Stomach smooth muscle (tissue), 2 donors: Measurements from ENCODE around the gene PRSS53.
A peak's percentile ranks its signal among the peaks of the same experiment; 100 is the strongest.

ENCODE experiments used
- H3K27ac ChIP-seq: one replicate; pipeline ENCODE4 v1.7.0; 2013; ENCODE audit warnings: mild to moderate bottlenecking, low read length, inconsistent platforms
- H3K27me3 ChIP-seq, 2 donors: one replicate each; pipeline ENCODE4 v1.7.0; 2013; ENCODE audit warnings: low read length in 2 of 2; ENCODE audit not compliant: insufficient read depth in 2 of 2, control insufficient read depth in 1 of 2
- H3K36me3 ChIP-seq, 2 donors: one replicate each; pipeline ENCODE4 v1.7.0; 2013; ENCODE audit warnings: low read length in 2 of 2; ENCODE audit not compliant: control insufficient read depth in 2 of 2, insufficient read depth in 2 of 2
- H3K4me1 ChIP-seq: one replicate; pipeline ENCODE4 v1.7.0; 2013; ENCODE audit warnings: low read length; ENCODE audit not compliant: control insufficient read depth, insufficient read depth
- H3K4me3 ChIP-seq, 2 donors: one replicate each; pipeline ENCODE4 v1.7.0; 2013; ENCODE audit warnings: low read length in 2 of 2
- H3K9ac ChIP-seq, 2 donors: one replicate each; pipeline ENCODE4 v1.7.0; 2013; ENCODE audit warnings: low read length in 2 of 2, mild to moderate bottlenecking in 1 of 2
- H3K9me3 ChIP-seq, 2 donors: one replicate each; pipeline ENCODE4 v1.7.0; 2013; ENCODE audit warnings: low read length in 2 of 2; ENCODE audit not compliant: control insufficient read depth in 2 of 2
- donor health status: healthy.
- donor health status: Pancreatic carcinoma.

PRSS53 gene

GRCh38 chr16:31131416-31131815 is 42.7 kb upstream of the PRSS53 start:
- H3K27ac ChIP-seq = no peak overlapping the region
- H3K27me3 ChIP-seq = peaks cover 12 to 14% of the 10 kb centered on the region in 2 donors
- H3K9me3 ChIP-seq = no peaks in the 10 kb centered on the region
- no peak overlapping the region for H3K9ac ChIP-seq
- peaks cover 6% of the 10 kb centered on the region for H3K4me1 ChIP-seq
- H3K36me3 ChIP-seq = peaks cover 39 to 46% of the 10 kb centered on the region in 2 donors
- no peak overlapping the region for H3K4me3 ChIP-seq

DNA sequence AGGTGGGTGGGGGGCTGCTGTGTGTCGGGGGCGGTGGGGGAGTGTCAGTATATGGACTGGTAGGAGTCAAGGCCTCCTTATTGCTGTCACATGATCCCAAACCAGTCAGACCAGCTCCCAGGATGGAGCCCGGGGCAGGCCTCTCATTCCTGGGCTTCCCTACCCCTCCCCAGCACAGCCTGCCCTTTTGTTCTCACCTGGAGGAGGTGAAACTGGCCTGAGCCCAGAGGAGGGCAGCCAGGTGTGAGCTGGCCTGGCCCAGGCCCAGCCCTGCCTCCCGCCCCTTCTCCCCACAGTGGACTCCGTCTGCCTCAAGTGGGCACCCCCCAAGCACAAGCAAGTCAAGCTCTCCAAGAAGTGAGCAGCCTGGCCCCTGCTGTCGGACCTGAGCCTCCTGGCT is 42.2 kb upstream of the PRSS53 start:
- no peak overlapping the region for H3K9ac ChIP-seq
- peaks cover 6% of the 10 kb centered on the region for H3K4me1 ChIP-seq
- H3K27me3 ChIP-seq = peaks cover 10 to 12% of the 10 kb centered on the region in 2 donors
- no peaks in the 10 kb centered on the region for H3K9me3 ChIP-seq
- no peak overlapping the region for H3K4me3 ChIP-seq
- H3K27ac ChIP-seq = no peak overlapping the region
- H3K36me3 ChIP-seq = peaks cover 39 to 47% of the 10 kb centered on the region in 2 donors

DNA sequence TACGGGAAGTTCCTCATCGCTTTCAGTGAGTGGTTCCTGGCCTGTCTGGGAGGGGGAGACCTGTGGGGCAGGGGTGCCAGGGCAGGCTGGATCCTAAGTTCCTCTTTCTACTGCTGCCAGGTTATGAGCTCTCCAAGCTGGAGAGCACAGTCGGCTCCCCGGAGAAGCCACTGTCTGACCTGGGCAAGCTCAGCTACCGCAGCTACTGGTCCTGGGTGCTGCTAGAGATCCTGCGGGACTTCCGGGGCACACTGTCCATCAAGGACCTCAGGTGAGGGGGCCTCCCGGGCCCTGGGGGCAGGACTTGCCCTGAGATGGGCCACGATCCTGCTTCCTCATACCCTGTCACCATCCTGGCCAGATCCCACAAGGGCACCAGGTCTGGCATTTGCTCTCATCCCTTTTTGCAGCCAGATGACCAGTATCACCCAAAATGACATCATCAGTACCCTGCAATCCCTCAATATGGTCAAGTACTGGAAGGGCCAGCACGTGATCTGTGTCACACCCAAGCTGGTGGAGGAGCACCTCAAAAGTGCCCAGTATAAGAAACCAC is 41.7 kb upstream of the PRSS53 start:
- H3K27me3 ChIP-seq = peaks cover 5 to 8% of the 10 kb centered on the region in 2 donors
- no peaks in the 10 kb centered on the region for H3K9me3 ChIP-seq
- peaks cover 6% of the 10 kb centered on the region for H3K4me1 ChIP-seq
- no peak overlapping the region for H3K4me3 ChIP-seq
- no peak overlapping the region for H3K9ac ChIP-seq
- H3K27ac ChIP-seq = no peak overlapping the region
- peaks cover 39 to 47% of the 10 kb centered on the region in 2 donors for H3K36me3 ChIP-seq

DNA sequence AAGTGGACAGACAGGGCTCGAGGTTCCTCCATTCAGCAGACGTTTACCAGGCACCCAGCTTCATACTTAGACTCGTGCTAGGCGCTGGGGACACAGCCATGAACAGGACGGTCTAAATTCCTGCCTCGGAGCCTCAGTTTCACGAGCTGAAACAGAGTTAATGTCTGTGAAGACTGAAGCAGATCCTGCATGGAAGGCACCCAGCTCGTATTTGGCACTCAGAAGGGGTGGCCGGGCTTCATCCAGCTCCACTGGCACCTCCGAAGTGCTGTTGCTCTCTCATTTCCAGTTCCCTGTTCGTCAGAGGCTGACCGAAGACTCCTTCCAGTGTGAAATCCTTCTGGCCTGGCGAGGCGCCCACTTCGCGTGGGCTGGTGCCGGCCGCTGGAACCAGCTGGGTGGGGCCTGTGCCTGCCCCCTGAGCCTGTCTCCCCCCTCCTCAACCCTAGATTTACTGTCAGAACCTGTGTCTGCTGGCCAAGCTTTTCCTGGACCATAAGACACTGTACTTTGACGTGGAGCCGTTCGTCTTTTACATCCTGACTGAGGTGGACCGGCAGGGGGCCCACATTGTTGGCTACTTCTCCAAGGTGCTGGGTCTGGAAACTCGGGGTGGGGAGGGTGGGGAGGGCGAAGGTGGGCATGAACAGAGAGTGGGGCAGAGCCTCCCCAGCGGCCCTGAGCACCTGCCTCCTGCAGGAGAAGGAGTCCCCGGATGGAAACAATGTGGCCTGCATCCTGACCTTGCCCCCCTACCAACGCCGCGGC is 41.0 kb upstream of the PRSS53 start:
- Histone ChIP-seq H3K9ac (peak overlapping the region in 1 of 2 donors; percentile 13), H3K4me1 (peaks cover 6% of the 10 kb centered on the region), H3K9me3 (no peaks in the 10 kb centered on the region), H3K27ac (no peak overlapping the region), H3K36me3 (peaks cover 39 to 47% of the 10 kb centered on the region in 2 donors), H3K27me3 (peaks cover 0 to under 1% of the 10 kb centered on the region in 2 donors), H3K4me3 (no peak overlapping the region)

GRCh38 chr16:31128711-31129567 is 40.2 kb upstream of the PRSS53 start:
- H3K36me3 ChIP-seq = peaks cover 43 to 49% of the 10 kb centered on the region in 2 donors
- H3K4me1 ChIP-seq = peaks cover 6% of the 10 kb centered on the region
- no peaks in the 10 kb centered on the region for H3K9me3 ChIP-seq
- H3K4me3 ChIP-seq = no peak overlapping the region
- H3K27me3 ChIP-seq = no peaks in the 10 kb centered on the region
- no peak overlapping the region for H3K27ac ChIP-seq
- peak overlapping the region in 1 of 2 donors; percentile 13 for H3K9ac ChIP-seq

DNA sequence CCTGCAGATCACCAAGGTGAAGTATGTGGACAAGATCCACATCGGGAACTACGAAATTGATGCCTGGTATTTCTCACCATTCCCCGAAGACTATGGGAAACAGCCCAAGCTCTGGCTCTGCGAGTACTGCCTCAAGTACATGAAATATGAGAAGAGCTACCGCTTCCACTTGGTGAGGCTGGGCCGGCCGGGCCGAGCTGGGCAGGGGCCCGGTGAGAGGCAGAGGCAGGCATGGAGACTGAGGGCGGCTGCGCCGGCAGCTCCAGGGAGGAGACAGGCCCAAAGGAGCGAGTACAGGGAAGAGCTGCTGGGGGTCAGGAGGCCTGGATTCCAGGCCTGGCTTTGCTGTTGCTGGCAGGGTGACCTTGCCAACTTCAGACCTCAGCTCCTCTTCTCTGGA is 38.4 kb upstream of the PRSS53 start:
- H3K9ac ChIP-seq = no peak overlapping the region
- no peak overlapping the region for H3K4me3 ChIP-seq
- no peaks in the 10 kb centered on the region for H3K9me3 ChIP-seq
- peaks cover 6% of the 10 kb centered on the region for H3K4me1 ChIP-seq
- H3K36me3 ChIP-seq = peaks cover 46 to 51% of the 10 kb centered on the region in 2 donors
- no peak overlapping the region for H3K27ac ChIP-seq
- no peaks in the 10 kb centered on the region for H3K27me3 ChIP-seq

GRCh38 chr16:31125844-31126243 is 37.1 kb upstream of the PRSS53 start:
- H3K27me3 ChIP-seq = no peaks in the 10 kb centered on the region
- H3K4me1 ChIP-seq = peaks cover 6% of the 10 kb centered on the region
- no peak overlapping the region for H3K9ac ChIP-seq
- no peak overlapping the region for H3K27ac ChIP-seq
- H3K9me3 ChIP-seq = no peaks in the 10 kb centered on the region
- peaks cover 47 to 51% of the 10 kb centered on the region in 2 donors for H3K36me3 ChIP-seq
- H3K4me3 ChIP-seq = no peak overlapping the region

DNA sequence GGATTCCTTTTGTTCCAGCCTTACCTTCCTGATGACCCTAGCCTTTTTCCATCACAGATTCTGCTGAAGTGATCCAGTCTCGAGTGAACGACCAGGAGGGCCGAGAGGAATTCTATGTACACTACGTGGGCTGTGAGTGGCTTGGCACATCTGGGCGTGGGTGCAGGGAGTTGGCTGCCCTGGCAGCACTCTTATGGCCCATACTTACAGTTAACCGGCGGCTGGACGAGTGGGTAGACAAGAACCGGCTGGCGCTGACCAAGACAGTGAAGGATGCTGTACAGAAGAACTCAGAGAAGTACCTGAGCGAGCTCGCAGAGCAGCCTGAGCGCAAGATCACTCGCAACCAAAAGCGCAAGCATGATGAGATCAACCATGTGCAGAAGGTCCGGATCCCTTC is 31.4 kb upstream of the PRSS53 start:
- no peaks in the 10 kb centered on the region for H3K9me3 ChIP-seq
- H3K27ac ChIP-seq = peak overlapping the region; percentile 41
- H3K4me3 ChIP-seq = no peak overlapping the region
- peaks cover 28 to 31% of the 10 kb centered on the region in 2 donors for H3K36me3 ChIP-seq
- H3K4me1 ChIP-seq = peaks cover 14% of the 10 kb centered on the region
- H3K9ac ChIP-seq = no peak overlapping the region
- H3K27me3 ChIP-seq = no peaks in the 10 kb centered on the region

DNA sequence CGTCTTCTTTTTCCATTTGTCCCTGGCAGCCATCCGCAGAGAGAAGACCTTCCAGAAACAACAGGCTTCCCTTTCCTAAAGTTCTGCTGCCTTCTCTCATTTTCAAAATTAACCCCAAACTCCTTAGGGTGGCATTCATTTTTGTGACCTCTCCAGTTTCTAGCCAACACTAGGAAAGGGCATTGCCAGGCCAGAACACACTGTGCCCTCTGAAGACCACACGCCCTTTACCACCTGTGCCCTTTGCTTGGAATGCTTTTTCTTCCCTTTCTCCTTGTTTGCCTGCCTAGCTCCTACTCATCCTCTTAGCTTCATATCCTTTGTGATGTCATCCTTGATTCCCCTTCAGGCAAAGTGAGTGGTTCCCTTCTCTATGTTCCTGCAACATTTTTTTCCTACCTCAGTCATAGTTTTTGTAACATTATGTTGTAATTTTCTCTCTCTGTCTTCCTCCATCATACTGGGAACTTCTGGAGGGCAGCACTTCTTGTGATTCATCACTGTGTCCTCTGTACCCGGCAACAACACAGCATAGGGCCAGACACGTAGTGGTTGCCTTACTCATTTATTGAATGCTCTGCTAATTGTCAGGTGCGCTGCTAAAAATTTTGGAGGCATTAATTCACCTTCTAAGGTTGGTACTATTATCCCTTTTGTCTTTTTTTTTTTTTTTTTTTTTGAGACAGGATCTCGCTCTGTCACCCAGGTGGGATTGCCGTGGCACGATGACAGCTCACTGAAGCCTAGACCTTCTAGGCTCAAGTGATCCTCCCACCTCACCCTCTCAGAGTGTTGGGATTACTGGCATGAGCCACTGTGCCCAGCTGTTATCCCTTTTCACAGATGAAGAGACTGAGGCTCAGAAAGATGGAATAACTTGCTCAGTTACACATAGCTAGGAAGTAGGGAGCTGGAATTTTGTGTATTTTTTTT is 29.7 kb upstream of the PRSS53 start:
- peak overlapping the region; percentile 78 to 84 for H3K4me3 ChIP-seq
- peak overlapping the region; percentile 92 to 98 for H3K9ac ChIP-seq
- H3K36me3 ChIP-seq = peaks cover 24 to 27% of the 10 kb centered on the region in 2 donors
- no peaks in the 10 kb centered on the region for H3K27me3 ChIP-seq
- H3K9me3 ChIP-seq = no peaks in the 10 kb centered on the region
- H3K27ac ChIP-seq = peak overlapping the region; percentile 98
- peaks cover 14% of the 10 kb centered on the region for H3K4me1 ChIP-seq
